D721Med (cell line): ENCODE measurements around the gene GRID2.

Source experiments
- DNase-seq: peaks from one replicate; pipeline ENCODE4 v3.0.0; 2011; ENCODE audit warnings: low spot score; ENCODE audit not compliant: insufficient read length
- FAIRE-seq: peaks from 2 replicates; lab custom pipeline; 2011; peaks lifted over from hg19 to GRCh38; lab: Jason Lieb, UNC
- TF ChIP-seq, protein P1 (sequence below): IDR thresholded peaks from 2 replicates; pipeline ENCODE4 v1.5.1; 2012; ENCODE audit warnings: mild to moderate bottlenecking, control low read depth; ENCODE audit not compliant: insufficient read depth; ENCODE audit errors: missing control alignments

Gene GRID2

DNA sequence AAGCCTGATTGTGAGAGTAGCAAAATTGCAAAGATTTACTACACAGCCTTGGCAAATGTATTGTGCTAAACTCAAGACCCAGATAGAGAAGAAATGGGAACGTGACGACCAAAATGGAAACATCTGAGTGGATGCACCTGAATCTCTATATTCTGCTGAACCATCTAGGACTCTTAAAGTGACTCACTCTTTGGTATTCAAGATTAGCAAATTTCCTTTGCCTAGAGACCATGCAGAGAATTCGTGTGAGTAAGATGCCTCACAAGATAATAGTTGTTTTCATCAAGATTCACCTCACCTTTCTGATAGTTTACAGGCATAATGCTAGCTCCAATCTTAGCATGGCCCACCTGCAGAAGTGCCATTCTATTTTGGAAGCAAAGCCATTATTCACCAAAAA, 1510.4 kb downstream of the GRID2 start:
- TF ChIP-seq, protein P1, sequence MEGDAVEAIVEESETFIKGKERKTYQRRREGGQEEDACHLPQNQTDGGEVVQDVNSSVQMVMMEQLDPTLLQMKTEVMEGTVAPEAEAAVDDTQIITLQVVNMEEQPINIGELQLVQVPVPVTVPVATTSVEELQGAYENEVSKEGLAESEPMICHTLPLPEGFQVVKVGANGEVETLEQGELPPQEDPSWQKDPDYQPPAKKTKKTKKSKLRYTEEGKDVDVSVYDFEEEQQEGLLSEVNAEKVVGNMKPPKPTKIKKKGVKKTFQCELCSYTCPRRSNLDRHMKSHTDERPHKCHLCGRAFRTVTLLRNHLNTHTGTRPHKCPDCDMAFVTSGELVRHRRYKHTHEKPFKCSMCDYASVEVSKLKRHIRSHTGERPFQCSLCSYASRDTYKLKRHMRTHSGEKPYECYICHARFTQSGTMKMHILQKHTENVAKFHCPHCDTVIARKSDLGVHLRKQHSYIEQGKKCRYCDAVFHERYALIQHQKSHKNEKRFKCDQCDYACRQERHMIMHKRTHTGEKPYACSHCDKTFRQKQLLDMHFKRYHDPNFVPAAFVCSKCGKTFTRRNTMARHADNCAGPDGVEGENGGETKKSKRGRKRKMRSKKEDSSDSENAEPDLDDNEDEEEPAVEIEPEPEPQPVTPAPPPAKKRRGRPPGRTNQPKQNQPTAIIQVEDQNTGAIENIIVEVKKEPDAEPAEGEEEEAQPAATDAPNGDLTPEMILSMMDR: no peak
- FAIRE-seq (no peak), DNase-seq (no peak)

DNA sequence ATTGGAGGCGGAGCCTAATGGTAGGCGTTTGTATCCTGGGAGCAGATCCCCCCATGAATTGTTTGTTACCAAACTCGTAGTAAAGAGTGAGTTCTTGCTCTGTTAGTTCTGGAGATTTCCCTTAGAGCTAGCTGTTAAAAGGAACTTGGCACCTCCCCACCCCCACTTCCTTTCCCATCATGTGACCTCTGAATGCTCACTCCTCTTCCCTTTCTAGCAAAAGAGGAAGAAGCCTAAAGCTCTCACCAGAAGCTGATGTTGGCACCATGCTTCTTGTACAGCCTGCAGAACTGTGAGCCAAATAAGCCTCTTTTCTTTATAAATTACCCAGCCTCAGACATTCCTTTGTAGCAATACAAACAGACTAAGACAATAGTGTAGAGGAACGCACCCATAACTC, 1511.0 kb downstream of the GRID2 start:
- DNase-seq: no peak
- FAIRE-seq: no peak
- TF ChIP-seq, protein P1: no peak
